RPMI7951 (cell line): Measurements from ENCODE around the gene BST1. TPM values are rescaled to one million over a fixed set of nuclear protein-coding genes. Genes with fewer than 3 reads are reported as not detected.
"Not testable (repeated sequence)": the region's sequence is repeated elsewhere in the genome, so short reads cannot be mapped to it uniquely, and the experiment has no call there.

Source experiments
- DNase-seq: peaks from one replicate; pipeline ENCODE4 v3.0.0-alpha.2; 2012; ENCODE audit warnings: low read depth
- total RNA-seq: library from RNA; depleted of rRNA; stranded (reverse); fragments of >200 nt; shearing (Covaris generic); gene quantifications from 2 replicates; pipeline ENCODE4 v1.2.3, GENCODE V29; 2014

BST1 gene
- total RNA-seq, 1 experiment from 2014 or later = 15.3 TPM

- DNase-seq = no peak
Observed at GRCh38 chr4:15707363-15707715, 4.5 kb downstream of the BST1 start.

- DNase-seq = no peak
Observed at GRCh38 chr4:15711762-15712161, 8.9 kb downstream of the BST1 start.

DNA sequence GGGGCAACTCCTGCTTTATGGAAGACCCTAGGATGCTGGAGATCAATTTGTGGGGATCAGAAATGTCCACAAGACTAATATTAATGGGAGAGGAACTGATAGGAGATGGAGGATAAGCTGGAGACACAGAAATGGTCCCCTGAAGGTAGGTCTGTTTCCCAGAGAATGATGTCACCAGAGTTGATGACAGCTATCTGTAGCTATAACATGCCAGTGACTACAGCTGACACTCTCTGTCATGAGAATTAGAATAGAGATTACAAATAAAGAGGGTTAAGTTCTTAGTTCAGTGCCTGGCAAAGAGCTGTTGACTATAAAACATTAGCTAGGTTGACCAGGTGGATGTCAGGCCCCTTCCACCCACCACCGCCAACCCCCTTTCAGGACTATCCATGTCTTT is 9.3 kb downstream of the BST1 start:
- no peak for DNase-seq

GRCh38 chr4:15714141-15714540 is 11.3 kb downstream of the BST1 start:
- no peak for DNase-seq

DNA sequence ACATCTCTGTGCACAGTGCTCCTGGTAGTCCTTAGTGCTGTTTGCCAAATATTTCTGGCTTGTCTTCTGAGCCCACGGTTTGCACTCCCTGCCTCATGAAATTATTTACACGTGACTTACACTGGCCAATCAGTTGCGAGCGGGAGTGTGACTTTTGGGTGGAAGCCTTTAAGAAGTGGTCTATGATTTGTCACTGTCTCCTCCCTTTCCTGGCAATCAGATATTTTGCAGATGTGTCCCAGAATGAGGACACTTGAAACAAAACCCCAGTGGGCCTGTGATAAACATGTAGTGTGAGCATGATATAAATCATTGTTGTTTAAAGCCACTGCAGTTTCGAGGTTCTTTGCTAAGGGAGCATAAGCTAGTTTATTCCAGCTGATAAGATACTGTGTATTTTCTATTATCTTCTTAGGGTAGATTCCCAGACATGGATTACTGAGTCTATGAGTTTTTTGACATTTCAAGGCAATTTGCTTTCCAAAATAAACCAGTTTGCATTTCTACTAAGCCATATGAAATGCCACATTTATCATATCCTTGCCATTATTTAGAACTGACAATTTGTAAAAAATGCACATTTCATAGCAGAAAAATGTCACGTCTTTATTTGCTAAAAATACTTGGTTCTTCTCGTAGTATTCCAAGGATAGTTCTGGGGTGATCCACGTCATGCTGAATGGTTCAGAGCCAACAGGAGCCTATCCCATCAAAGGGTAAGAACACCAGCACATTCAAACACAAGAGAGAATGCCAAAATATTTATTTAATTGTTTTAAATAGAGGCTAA is 12.0 kb downstream of the BST1 start:
- peak; percentile 34 for DNase-seq

GRCh38 chr4:15716115-15716514 is 13.2 kb downstream of the BST1 start:
- DNase-seq = no peak

DNA sequence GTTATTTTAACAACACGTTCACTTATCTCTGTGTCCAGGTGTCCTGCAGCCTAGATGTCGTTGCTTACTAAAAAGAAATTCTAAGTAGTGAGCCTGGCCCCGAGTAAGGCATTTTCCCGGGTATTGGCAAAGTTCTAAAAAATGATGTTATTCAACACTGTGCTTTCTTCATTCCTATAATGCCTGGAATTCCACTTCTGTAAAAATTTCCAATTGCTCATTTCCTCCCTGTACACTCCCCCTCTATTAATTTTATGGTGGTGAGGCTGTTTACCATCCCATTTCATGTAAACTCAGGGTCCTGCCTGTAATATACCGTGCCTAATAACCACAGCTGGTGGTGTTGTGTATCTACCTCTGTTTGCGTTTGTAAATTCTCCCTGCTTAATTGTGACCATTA is 14.2 kb downstream of the BST1 start:
- DNase-seq = no peak

GRCh38 chr4:15717657-15718416 is 15.0 kb downstream of the BST1 start:
- no peak for DNase-seq

DNA sequence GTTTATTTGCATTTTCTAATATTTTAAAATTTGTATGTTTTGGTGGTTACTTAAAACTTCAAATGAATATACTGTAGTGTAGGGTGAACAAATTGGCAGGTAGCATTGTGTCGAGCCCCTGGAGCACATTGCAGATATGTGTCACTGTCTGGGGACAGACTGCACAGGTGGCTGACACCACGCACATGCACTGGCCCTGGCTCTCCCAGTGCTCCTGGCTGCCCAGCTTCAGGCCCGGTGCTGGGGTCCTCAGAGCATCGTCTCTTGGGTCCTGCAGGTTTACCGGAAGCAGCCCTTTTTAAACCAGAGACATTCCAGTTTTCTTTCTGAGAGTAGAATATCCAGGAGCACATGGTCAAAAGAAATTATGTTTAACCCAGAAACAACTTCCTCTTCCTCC is 15.6 kb downstream of the BST1 start:
- DNase-seq = no peak

GRCh38 chr4:15718959-15719358 is 16.1 kb downstream of the BST1 start:
- DNase-seq = no peak

DNA sequence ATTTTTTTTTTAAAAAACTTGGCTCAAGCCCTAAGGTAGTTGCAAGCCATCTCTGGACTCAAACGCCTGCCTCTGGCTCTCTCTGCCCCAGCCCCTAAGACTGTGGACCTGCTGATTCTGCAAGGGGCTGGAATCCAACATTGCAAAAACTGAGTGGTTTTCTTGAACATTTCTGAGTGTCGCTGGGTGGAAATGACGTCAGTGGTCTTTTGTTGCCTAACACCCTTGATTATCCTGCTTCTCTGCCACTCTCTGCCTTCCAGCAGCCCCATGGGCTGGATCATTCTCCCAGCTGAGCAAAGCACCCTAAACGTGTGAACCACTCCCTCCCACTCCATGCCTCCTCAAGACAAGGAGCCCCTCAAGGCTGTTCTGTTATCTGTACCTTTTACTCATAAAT is 16.6 kb downstream of the BST1 start:
- DNase-seq = no peak

DNA sequence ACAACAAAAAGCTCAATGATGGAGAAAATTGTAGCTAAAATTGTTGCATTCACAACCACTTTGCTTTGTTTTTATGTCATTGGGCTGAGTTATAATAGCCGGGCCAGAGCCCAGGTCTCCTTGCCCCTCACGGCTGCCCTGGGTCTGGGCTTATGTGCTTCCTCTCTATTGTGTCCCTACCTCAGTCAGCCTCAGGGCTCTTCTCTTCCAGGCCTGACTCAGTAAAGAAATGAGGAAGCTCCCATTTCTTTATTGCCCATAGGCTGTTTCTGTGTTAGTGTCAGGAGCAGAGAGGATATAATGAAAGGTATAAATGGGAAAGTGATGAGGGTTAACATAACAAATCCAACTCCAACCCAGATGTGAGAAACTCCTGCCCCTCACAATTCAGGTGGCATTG is 18.0 kb downstream of the BST1 start:
- DNase-seq = no peak

GRCh38 chr4:15725608-15726007 is 22.7 kb downstream of the BST1 start:
- no peak for DNase-seq

DNA sequence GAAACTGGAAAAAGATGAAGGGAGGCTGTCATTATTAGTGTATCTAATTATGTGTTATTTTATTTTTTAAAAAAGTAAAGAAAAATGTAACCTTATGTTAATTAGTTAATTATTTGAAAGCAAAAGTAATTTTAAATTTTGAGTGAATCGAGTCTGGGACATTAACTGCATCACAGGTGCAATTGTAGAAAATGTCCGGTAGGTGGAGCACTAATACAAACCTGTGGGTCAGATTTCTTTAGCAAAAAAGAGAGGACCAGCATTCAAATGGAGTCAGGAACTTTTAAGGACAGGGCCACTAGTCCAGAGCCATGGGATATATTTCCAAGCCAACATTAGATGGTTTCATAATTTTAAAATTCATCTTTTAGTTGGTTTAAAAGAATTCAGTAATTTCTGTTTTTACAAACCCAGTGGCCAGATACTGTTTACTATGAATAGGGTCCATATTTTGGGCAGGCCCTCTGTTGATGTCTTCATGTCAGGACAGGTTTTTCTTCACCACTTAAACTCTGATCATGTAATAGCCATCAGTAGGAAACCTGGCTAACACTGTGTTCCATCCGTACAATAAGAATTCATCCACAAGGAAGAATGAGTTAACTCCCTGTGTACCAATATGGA is 27.2 kb downstream of the BST1 start:
- peak; percentile 46 for DNase-seq

GRCh38 chr4:15733061-15733460 is 30.2 kb downstream of the BST1 start:
- DNase-seq = not testable (repeated sequence)

- DNase-seq = no peak
Observed at GRCh38 chr4:15735536-15735935, 32.7 kb downstream of the BST1 start.

DNA sequence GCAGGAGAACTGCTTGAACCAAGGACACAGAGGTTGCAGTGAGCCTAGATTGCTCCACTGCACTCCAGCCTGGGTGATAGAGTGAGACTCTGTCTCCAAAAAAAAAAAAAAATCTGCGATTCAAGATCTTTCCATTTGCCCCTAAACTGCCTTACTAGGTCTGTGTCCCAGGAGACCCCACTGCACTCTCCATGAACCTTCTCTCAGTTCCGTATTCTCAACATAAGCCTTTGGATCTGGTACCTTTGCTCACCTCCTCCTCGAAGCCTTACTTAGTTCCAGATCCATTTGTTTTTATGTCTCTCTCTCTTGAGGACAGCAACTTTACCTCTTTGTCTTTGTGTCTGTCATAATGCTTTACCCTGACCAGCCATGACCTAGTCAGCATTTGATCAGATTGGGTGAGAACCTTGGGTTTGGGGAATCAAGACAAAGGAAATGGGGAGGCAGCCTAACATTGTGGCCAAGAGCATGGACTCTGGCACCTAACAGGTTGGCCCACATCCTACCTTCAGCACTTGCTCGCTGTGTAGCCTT is 33.7 kb downstream of the BST1 start:
- no peak for DNase-seq

DNA sequence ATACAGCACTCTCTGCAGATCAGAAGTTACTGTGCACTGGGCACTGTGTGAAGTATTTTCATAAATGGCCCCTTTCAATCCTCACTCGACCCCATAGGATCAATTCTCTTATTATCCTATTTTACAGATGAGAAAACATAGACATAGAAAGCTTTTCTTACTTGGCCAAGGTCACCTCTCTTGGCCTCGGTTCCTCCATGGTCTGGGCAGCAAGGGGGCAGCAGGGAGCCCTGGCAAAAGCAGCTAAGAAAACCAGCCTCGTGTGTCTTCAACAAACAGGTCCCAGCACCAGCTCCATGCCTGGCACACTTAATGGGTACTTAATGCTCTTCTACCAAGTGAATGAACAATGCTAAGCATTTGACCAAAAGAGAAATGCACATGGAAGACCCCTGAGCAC is 34.4 kb downstream of the BST1 start:
- DNase-seq = no peak

GRCh38 chr4:15738877-15739276 is 36.0 kb downstream of the BST1 start:
- DNase-seq = no peak

DNA sequence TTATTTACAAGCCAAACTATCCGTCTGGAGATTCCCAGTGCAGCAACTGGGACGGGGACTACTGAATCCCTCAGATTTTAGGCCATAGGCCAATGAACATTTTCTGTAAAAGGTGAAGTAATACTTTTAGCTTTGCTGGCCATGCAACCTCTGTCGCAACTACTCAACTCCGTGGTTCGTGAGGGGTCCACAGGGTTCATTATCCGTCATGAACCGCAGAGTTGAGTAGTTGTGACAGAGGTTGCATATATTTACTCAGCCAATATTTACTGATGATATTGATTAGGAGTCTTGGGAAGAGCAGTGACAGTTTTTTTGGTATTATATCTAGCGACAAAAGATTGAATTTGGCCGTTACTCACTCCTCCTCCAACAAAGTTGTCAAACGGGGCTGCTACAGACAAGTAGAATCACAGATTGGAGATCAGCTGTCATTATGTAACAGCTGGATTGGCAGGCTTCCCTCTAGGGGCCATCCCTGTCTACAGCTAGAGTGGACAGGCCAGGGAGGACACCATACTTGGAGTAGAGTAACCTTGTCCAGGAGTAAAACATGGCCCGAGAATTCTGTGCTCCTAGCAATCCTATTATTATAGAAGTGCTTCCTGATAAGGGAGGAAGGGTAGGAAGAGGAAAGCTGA is 38.0 kb downstream of the BST1 start:
- DNase-seq = no peak

GRCh38 chr4:15742083-15742582 is 39.3 kb downstream of the BST1 start:
- no peak for DNase-seq

- no peak for DNase-seq
Observed at GRCh38 chr4:15742637-15743036, 39.8 kb downstream of the BST1 start.
